HepG2 (cell line): ENCODE data around the gene SEPTIN10. TPM values are rescaled to one million over a fixed set of nuclear protein-coding genes. Genes with fewer than 3 reads are reported as not detected.
A peak's percentile ranks its signal among the peaks of the same experiment; 100 is the strongest.

Source experiments
- ATF6 ChIP-seq: sonication (generic); formaldehyde crosslinking; conservative IDR thresholded peaks from 2 replicates; pipeline ENCODE4 v1.4.0; 2020; ENCODE audit warnings: missing genetic modification reagents
- CERS6 ChIP-seq: sonication (generic); formaldehyde crosslinking; IDR thresholded peaks from 2 replicates; pipeline ENCODE4 v1.5.0; 2020; ENCODE audit warnings: missing genetic modification reagents
- CSRNP1 ChIP-seq: sonication (generic); formaldehyde crosslinking; IDR thresholded peaks from 2 replicates; pipeline ENCODE4 v1.8.1; 2023; ENCODE audit warnings: mild to moderate bottlenecking, missing genetic modification reagents
- MIXL1 ChIP-seq: IDR thresholded peaks from 2 replicates; pipeline ENCODE4 v1.6.1; 2016
- MLXIP ChIP-seq: sonication (generic); formaldehyde crosslinking; IDR thresholded peaks from 2 replicates; pipeline ENCODE4 v1.9.0; 2021; ENCODE audit warnings: missing genetic modification reagents, borderline replicate concordance
- MXI1 ChIP-seq: IDR thresholded peaks from 3 replicates; pipeline ENCODE4 v1.6.1; 2012; ENCODE audit warnings: low read depth, low read length, inconsistent platforms, borderline replicate concordance
- MZF1 ChIP-seq: sonication (generic); formaldehyde crosslinking; IDR thresholded peaks from 2 replicates; pipeline ENCODE4 v1.8.1; 2023; ENCODE audit warnings: mild to moderate bottlenecking, missing genetic modification reagents, borderline replicate concordance
- NFKB2 ChIP-seq: sonication (generic); formaldehyde crosslinking; IDR thresholded peaks from 2 replicates; pipeline ENCODE4 v1.4.0; 2020; ENCODE audit warnings: missing genetic modification reagents, borderline replicate concordance
- NFRKB ChIP-seq: fragments of 450-650 bp; IDR thresholded peaks from 2 replicates; pipeline ENCODE4 v1.6.1; 2017
- RFX1 ChIP-seq: fragments of 450-650 bp; IDR thresholded peaks from 2 replicates; pipeline ENCODE4 v1.6.1; 2017
- SETDB1 ChIP-seq: sonication (generic); formaldehyde crosslinking; IDR thresholded peaks from 2 replicates; pipeline ENCODE4 v1.5.1; 2020; ENCODE audit warnings: missing genetic modification reagents, mild to moderate bottlenecking, borderline replicate concordance
- TRIM22 ChIP-seq: fragments of 450-650 bp; IDR thresholded peaks from 2 replicates; pipeline ENCODE4 v1.6.1; 2017
- ZFP37 ChIP-seq: sonication (generic); formaldehyde crosslinking; IDR thresholded peaks from 2 replicates; pipeline ENCODE4 v1.4.0; 2020; ENCODE audit warnings: missing genetic modification reagents, borderline replicate concordance
- ZNF136 ChIP-seq: sonication (generic); formaldehyde crosslinking; IDR thresholded peaks from 2 replicates; pipeline ENCODE4 v1.8.1; 2022; ENCODE audit warnings: low read depth, mild to moderate bottlenecking, moderate library complexity, missing genetic modification reagents
- ZNF138 ChIP-seq: sonication (generic); formaldehyde crosslinking; IDR thresholded peaks from 2 replicates; pipeline ENCODE4 v1.5.0; 2020; ENCODE audit warnings: mild to moderate bottlenecking, low read depth, missing genetic modification reagents
- ZNF230 ChIP-seq: sonication (generic); formaldehyde crosslinking; IDR thresholded peaks from 2 replicates; pipeline ENCODE4 v1.4.0; 2020; ENCODE audit warnings: mild to moderate bottlenecking, missing genetic modification reagents
- ZNF30 ChIP-seq: sonication (generic); formaldehyde crosslinking; IDR thresholded peaks from 2 replicates; pipeline ENCODE4 v1.5.0; 2020; ENCODE audit warnings: mild to moderate bottlenecking, missing genetic modification reagents
- ZNF354B ChIP-seq: sonication (generic); formaldehyde crosslinking; IDR thresholded peaks from 2 replicates; pipeline ENCODE4 v1.8.0; 2022; ENCODE audit warnings: mild to moderate bottlenecking, missing genetic modification reagents
- ZNF367 ChIP-seq: sonication (generic); formaldehyde crosslinking; IDR thresholded peaks from 2 replicates; pipeline ENCODE4 v1.4.0; 2020; ENCODE audit warnings: missing genetic modification reagents, borderline replicate concordance
- ZNF674 ChIP-seq: sonication (generic); formaldehyde crosslinking; IDR thresholded peaks from 2 replicates; pipeline ENCODE4 v1.5.0; 2020; ENCODE audit warnings: low read depth, mild to moderate bottlenecking, missing genetic modification reagents
- ZNF772 ChIP-seq: sonication (generic); formaldehyde crosslinking; IDR thresholded peaks from 2 replicates; pipeline ENCODE4 v1.5.0; 2020; ENCODE audit warnings: mild to moderate bottlenecking, missing genetic modification reagents
- polyA plus RNA-seq, 8 experiments: library from polyadenylated mRNA; depleted of rRNA in 3 of 8; stranded (reverse) in 7 of 8; unstranded in 1 of 8; fragments of >200 nt; fragmentation: Illumina TruSeq in 4 of 8; extraction: Trizol in 4 of 8; gene quantifications; 2 replicates each; pipeline versions ENCODE4 v1.2.1 to v1.2.3, GENCODE V29; 2011 to 2016; ENCODE audit warnings: low read depth in 4 of 8, missing spikeins in 1 of 8, mixed read lengths in 1 of 8; ENCODE audit not compliant: insufficient read depth in 1 of 8
- total RNA-seq, 5 experiments: library from RNA; depleted of rRNA; stranded (reverse); fragments of >200 nt; fragmentation: Illumina TruSeq; extraction: Trizol; gene quantifications; 2 replicates each; pipeline ENCODE4 v1.2.3, GENCODE V29; 2016; ENCODE audit warnings: low read depth in 1 of 5

Gene SEPTIN10
- total and polyA plus RNA-seq, 2 of the 13 experiments (the other 11 are each of a cell fraction or from before 2014, with no cell fraction given): 45.8 to 67.5 TPM

- TF ChIP-seq CSRNP1: no peak
- TF ChIP-seq ZNF367: no peak
- TF ChIP-seq ZNF772: peak; percentile 66; the same call in 1 of the 2 replicates
- no peak; the same call in 2 of the 3 replicates for TF ChIP-seq MXI1
- no peak for TF ChIP-seq MIXL1 (CRISPR knock-in tag)
- no peak for TF ChIP-seq ATF6 (CRISPR knock-in tag)
- no peak for TF ChIP-seq ZNF674
- TF ChIP-seq NFKB2 (CRISPR knock-in tag): peak; percentile 72; the same call in 1 of the 2 replicates
- no peak for TF ChIP-seq RFX1
- TF ChIP-seq MLXIP (CRISPR knock-in tag): no peak
- no peak for TF ChIP-seq ZNF230 (CRISPR knock-in tag)
- TF ChIP-seq ZNF138 (CRISPR knock-in tag): no peak
- no peak for TF ChIP-seq SETDB1 (CRISPR knock-in tag)
- no peak for TF ChIP-seq TRIM22
- no peak for TF ChIP-seq ZNF136 (CRISPR knock-in tag)
- TF ChIP-seq MZF1 (CRISPR knock-in tag): no peak
- TF ChIP-seq CERS6 (CRISPR knock-in tag): no peak
- TF ChIP-seq ZNF30 (CRISPR knock-in tag): no peak
- no peak for TF ChIP-seq ZFP37 (CRISPR knock-in tag)
- TF ChIP-seq ZNF354B: no peak
- TF ChIP-seq NFRKB: no peak
Measured at GRCh38 chr2:109630441-109631430, 17.0 kb upstream of the SEPTIN10 start (continued).
